HG02588 (cell line): ENCODE data around the gene LIX1.

Experiments used
- ATAC-seq: cut with Tn5 transposase; IDR thresholded peaks from one replicate; pipeline ENCODE4 v1.9.1; 2021; ENCODE audit warnings: mild to moderate bottlenecking, moderate library complexity; ENCODE audit not compliant: unreplicated experiment

Gene LIX1

GRCh38 chr5:97077246-97077645, 65.2 kb downstream of the LIX1 start:
- no peak for ATAC-seq

- ATAC-seq, result no peak
Observed at GRCh38 chr5:97076098-97076497, 66.3 kb downstream of the LIX1 start.

GRCh38 chr5:97075649-97076048, 66.8 kb downstream of the LIX1 start:
- no peak for ATAC-seq

GRCh38 chr5:97074859-97075489, 67.4 kb downstream of the LIX1 start:
- no peak for ATAC-seq

GRCh38 chr5:97073420-97073819, 69.0 kb downstream of the LIX1 start:
- ATAC-seq, result no peak

GRCh38 chr5:97072696-97073095, 69.7 kb downstream of the LIX1 start:
- no peak for ATAC-seq

GRCh38 chr5:97071993-97072392, 70.4 kb downstream of the LIX1 start:
- ATAC-seq, result no peak

GRCh38 chr5:97071101-97071500, 71.3 kb downstream of the LIX1 start:
- ATAC-seq, result no peak

GRCh38 chr5:97070234-97070633, 72.2 kb downstream of the LIX1 start:
- no peak for ATAC-seq

GRCh38 chr5:97067296-97067850, 75.0 kb downstream of the LIX1 start:
- ATAC-seq, result no peak

- no peak for ATAC-seq
Observed at GRCh38 chr5:97065475-97065874, 76.9 kb downstream of the LIX1 start.

- ATAC-seq, result no peak
Observed at GRCh38 chr5:97063251-97063650, 79.2 kb downstream of the LIX1 start.

- no peak for ATAC-seq
Observed at GRCh38 chr5:97062046-97062445, 80.4 kb downstream of the LIX1 start.

GRCh38 chr5:97056263-97056662, 86.1 kb downstream of the LIX1 start:
- ATAC-seq, result no peak

GRCh38 chr5:97049175-97049574, 93.2 kb downstream of the LIX1 start:
- no peak for ATAC-seq

- ATAC-seq, result no peak
Observed at GRCh38 chr5:97047076-97047475, 95.3 kb downstream of the LIX1 start.

- ATAC-seq, result no peak
Observed at GRCh38 chr5:97046270-97046982, 96.0 kb downstream of the LIX1 start.

- ATAC-seq, result no peak
Observed at GRCh38 chr5:97044052-97044451, 98.4 kb downstream of the LIX1 start.

- no peak for ATAC-seq
Observed at GRCh38 chr5:97043511-97043910, 98.9 kb downstream of the LIX1 start.

- ATAC-seq, result no peak
Observed at GRCh38 chr5:97042996-97043395, 99.4 kb downstream of the LIX1 start.
